Astrocyte (in vitro differentiated cells and primary cell): ENCODE measurements around the gene FYN. TPM values are rescaled to one million over a fixed set of nuclear protein-coding genes. Genes with fewer than 3 reads are reported as not detected.
"Not testable (repeated sequence)": the region's sequence is repeated elsewhere in the genome, so short reads cannot be mapped to it uniquely, and the experiment has no call there.

Experiments used
- DNase-seq: peaks from one replicate; pipeline ENCODE4 v3.0.0-alpha.2; 2010; ENCODE audit warnings: low read depth
- FAIRE-seq: peaks from 2 replicates; lab custom pipeline; 2011; peaks lifted over from hg19 to GRCh38; lab: Jason Lieb, UNC
- H2AFZ ChIP-seq: 2 replicates; pipeline ENCODE4 v1.6.0; 2012; ENCODE audit warnings: low read depth, low read length, inconsistent platforms
- H3K27ac ChIP-seq: 2 replicates; pipeline ENCODE4 v1.5.1; 2011; ENCODE audit warnings: low read depth, low read length, inconsistent platforms
- H3K27me3 ChIP-seq: 2 replicates; pipeline ENCODE4 v1.6.0; 2011; ENCODE audit warnings: low read length, inconsistent platforms; ENCODE audit not compliant: insufficient read depth
- H3K36me3 ChIP-seq: 2 replicates; pipeline ENCODE4 v1.5.1; 2011; ENCODE audit warnings: low read length, inconsistent platforms; ENCODE audit not compliant: insufficient read depth
- H3K4me1 ChIP-seq: 2 replicates; pipeline ENCODE4 v1.5.1; 2011; ENCODE audit warnings: low read length, inconsistent platforms; ENCODE audit not compliant: insufficient read depth
- H3K4me2 ChIP-seq: 2 replicates; pipeline ENCODE4 v1.6.0; 2012; ENCODE audit warnings: low read length, inconsistent platforms
- H3K4me3 ChIP-seq: 2 replicates; pipeline ENCODE4 v1.5.1; 2011; ENCODE audit warnings: low read depth, mild to moderate bottlenecking, low read length, inconsistent platforms; ENCODE audit not compliant: insufficient read depth
- H3K79me2 ChIP-seq: 2 replicates; pipeline ENCODE4 v1.6.0; 2012; ENCODE audit warnings: mild to moderate bottlenecking, low read length, inconsistent platforms; ENCODE audit not compliant: insufficient read depth
- H3K9ac ChIP-seq: 2 replicates; pipeline ENCODE4 v1.6.0; 2012; ENCODE audit warnings: mild to moderate bottlenecking, low read length, inconsistent platforms
- H3K9me3 ChIP-seq: 2 replicates; pipeline ENCODE4 v1.5.1; 2012; ENCODE audit warnings: low read depth, mild to moderate bottlenecking, low read length, inconsistent platforms; ENCODE audit not compliant: insufficient read depth
- H4K20me1 ChIP-seq: 2 replicates; pipeline ENCODE4 v1.6.0; 2012; ENCODE audit warnings: low read length, inconsistent platforms; ENCODE audit not compliant: insufficient read depth
- H3K27ac Mint-ChIP-seq: one replicate; pipeline ENCODE4 v1.8.0; 2021; ENCODE audit warnings: mild to moderate bottlenecking, mixed read lengths; ENCODE audit not compliant: unreplicated experiment
- H3K27me3 Mint-ChIP-seq: one replicate; pipeline ENCODE4 v1.8.0; 2021; ENCODE audit warnings: low read depth, mixed read lengths; ENCODE audit not compliant: unreplicated experiment
- H3K36me3 Mint-ChIP-seq: one replicate; pipeline ENCODE4 v1.8.0; 2021; ENCODE audit warnings: low read depth, mixed read lengths; ENCODE audit not compliant: unreplicated experiment
- H3K4me1 Mint-ChIP-seq: one replicate; pipeline ENCODE4 v1.8.0; 2021; ENCODE audit warnings: low read depth, mixed read lengths; ENCODE audit not compliant: unreplicated experiment
- H3K4me3 Mint-ChIP-seq: one replicate; pipeline ENCODE4 v1.8.0; 2021; ENCODE audit warnings: mild to moderate bottlenecking, moderate library complexity, mixed read lengths; ENCODE audit not compliant: unreplicated experiment
- H3K9me3 Mint-ChIP-seq: one replicate; pipeline ENCODE4 v1.8.0; 2021; ENCODE audit warnings: mild to moderate bottlenecking, mixed read lengths; ENCODE audit not compliant: unreplicated experiment
- CTCF ChIP-seq: IDR thresholded peaks from 2 replicates; pipeline ENCODE4 v1.5.1; 2011; ENCODE audit warnings: low read depth, mild to moderate bottlenecking, inconsistent platforms, low read length, moderate library complexity; ENCODE audit not compliant: insufficient read depth
- EZH2 ChIP-seq: IDR thresholded peaks from 2 replicates; pipeline ENCODE4 v1.6.1; 2012; ENCODE audit warnings: mild to moderate bottlenecking, low read length, inconsistent platforms; ENCODE audit not compliant: insufficient read depth
- total RNA-seq: library from RNA; stranded (reverse); gene quantifications from 2 replicates; pipeline ENCODE4 v1.2.1, GENCODE V29; 2021

Gene FYN
- total RNA-seq, 1 donor from 2014 or later: 167 TPM

- peaks cover 20% of the 10 kb centered on the region for H3K4me1 ChIP-seq
- peak overlapping the region; percentile 2 for H3K9ac ChIP-seq
- H2AFZ ChIP-seq: no peak overlapping the region
- Mint-ChIP-seq H3K27me3 (no peaks in the 10 kb centered on the region), H3K36me3 (peaks cover 44% of the 10 kb centered on the region), H3K27ac (no peak overlapping the region), H3K4me1 (no peaks in the 10 kb centered on the region), H3K9me3 (no peaks in the 10 kb centered on the region), H3K4me3 (no peak overlapping the region)
- no peak overlapping the region for H3K4me3 ChIP-seq
- H3K4me2 ChIP-seq: peak overlapping the region; percentile 37
- peaks cover 4% of the 10 kb centered on the region for H3K27me3 ChIP-seq
- peak overlapping the region; percentile 62 for H3K27ac ChIP-seq
- FAIRE-seq (peak; percentile 41), DNase-seq (peak; percentile 94)
- no peak for TF ChIP-seq EZH2
- TF ChIP-seq CTCF: no peak
- H3K9me3 ChIP-seq: no peaks in the 10 kb centered on the region
- peaks cover 5% of the 10 kb centered on the region for H3K36me3 ChIP-seq
- peaks cover 4% of the 10 kb centered on the region for H4K20me1 ChIP-seq
- H3K79me2 ChIP-seq: no peaks in the 10 kb centered on the region
Measured at GRCh38 chr6:111683749-111684267, 189.4 kb downstream of the FYN start.

GRCh38 chr6:111683157-111683556 lies 190.1 kb downstream of the FYN start:
- no peak overlapping the region for H3K27ac Mint-ChIP-seq
- no peaks in the 10 kb centered on the region for H3K27me3 Mint-ChIP-seq
- no peaks in the 10 kb centered on the region for H3K9me3 Mint-ChIP-seq
- Histone ChIP-seq H3K4me3 (no peak overlapping the region), H4K20me1 (peaks cover 8% of the 10 kb centered on the region), H3K27me3 (peaks cover 4% of the 10 kb centered on the region), H3K4me1 (peaks cover 20% of the 10 kb centered on the region), H3K27ac (peak overlapping the region; percentile 34), H3K36me3 (peaks cover 5% of the 10 kb centered on the region), H3K9me3 (no peaks in the 10 kb centered on the region), H3K79me2 (no peaks in the 10 kb centered on the region), H3K9ac (no peak overlapping the region), H2AFZ (no peak overlapping the region), H3K4me2 (no peak overlapping the region)
- no peak for DNase-seq
- TF ChIP-seq CTCF: no peak
- no peak for TF ChIP-seq EZH2
- H3K4me1 Mint-ChIP-seq: no peaks in the 10 kb centered on the region
- no peak for FAIRE-seq
- H3K36me3 Mint-ChIP-seq: peaks cover 43% of the 10 kb centered on the region
- no peak overlapping the region for H3K4me3 Mint-ChIP-seq

- Mint-ChIP-seq H3K4me3 (no peak overlapping the region), H3K9me3 (no peaks in the 10 kb centered on the region), H3K4me1 (peaks cover 1% of the 10 kb centered on the region), H3K36me3 (peaks cover 45% of the 10 kb centered on the region), H3K27me3 (no peaks in the 10 kb centered on the region), H3K27ac (no peak overlapping the region)
- H3K27me3 ChIP-seq: peaks cover 4% of the 10 kb centered on the region
- DNase-seq (no peak), FAIRE-seq (no peak)
- TF ChIP-seq EZH2: no peak
- TF ChIP-seq CTCF: no peak
- H4K20me1 ChIP-seq: peaks cover 8% of the 10 kb centered on the region
- H3K36me3 ChIP-seq: peaks cover 5% of the 10 kb centered on the region
- H3K9me3 ChIP-seq: no peaks in the 10 kb centered on the region
- H3K9ac ChIP-seq: no peak overlapping the region
- no peak overlapping the region for H3K4me2 ChIP-seq
- H3K4me1 ChIP-seq: peaks cover 20% of the 10 kb centered on the region
- no peak overlapping the region for H3K4me3 ChIP-seq
- no peaks in the 10 kb centered on the region for H3K79me2 ChIP-seq
- no peak overlapping the region for H2AFZ ChIP-seq
- no peak overlapping the region for H3K27ac ChIP-seq
Measured at GRCh38 chr6:111681860-111682259, 191.4 kb downstream of the FYN start.

GRCh38 chr6:111680811-111681609 lies 192.2 kb downstream of the FYN start:
- not testable (repeated sequence) for H3K27ac ChIP-seq, H3K9me3 Mint-ChIP-seq, H4K20me1 ChIP-seq, H3K36me3 ChIP-seq, H3K27me3 ChIP-seq, H3K4me2 ChIP-seq, H2AFZ ChIP-seq, H3K4me3 Mint-ChIP-seq, H3K4me3 ChIP-seq, FAIRE-seq, H3K27me3 Mint-ChIP-seq, H3K4me1 Mint-ChIP-seq, H3K79me2 ChIP-seq, H3K9ac ChIP-seq, H3K27ac Mint-ChIP-seq, DNase-seq, H3K9me3 ChIP-seq
- peaks cover 12% of the 10 kb centered on the region for H3K4me1 ChIP-seq
- H3K36me3 Mint-ChIP-seq: peaks cover 48% of the 10 kb centered on the region
